Esophagus (tissue), 2 donors: ENCODE measurements around the gene MYMX. TPM values are rescaled to one million over a fixed set of nuclear protein-coding genes. Genes with fewer than 3 reads are reported as not detected.
A peak's percentile ranks its signal among the peaks of the same experiment; 100 is the strongest.
"Not testable (repeated sequence)": the region's sequence is repeated elsewhere in the genome, so short reads cannot be mapped to it uniquely, and the experiment has no call there.

Experiments used
- H3K27ac ChIP-seq, 2 donors: one replicate each; pipeline ENCODE4 v1.5.1; 2013; ENCODE audit warnings: low read depth in 2 of 2, mild to moderate bottlenecking in 2 of 2, inconsistent platforms in 1 of 2, low read length in 1 of 2, moderate library complexity in 1 of 2
- H3K27me3 ChIP-seq, 2 donors: one replicate each; pipeline ENCODE4 v1.6.1; 2013; ENCODE audit warnings: low read length in 2 of 2, control low read depth in 1 of 2, mild to moderate bottlenecking in 1 of 2; ENCODE audit not compliant: insufficient read depth in 2 of 2, control insufficient read depth in 1 of 2
- H3K36me3 ChIP-seq, 2 donors: one replicate each; pipeline ENCODE4 v1.6.1; 2013; ENCODE audit warnings: low read length in 1 of 2; ENCODE audit not compliant: control insufficient read depth in 2 of 2, insufficient read depth in 2 of 2
- H3K4me1 ChIP-seq, 2 donors: one replicate each; pipeline ENCODE4 v1.6.1; 2013; ENCODE audit warnings: low read length in 1 of 2; ENCODE audit not compliant: control insufficient read depth in 2 of 2, insufficient read depth in 2 of 2
- H3K4me3 ChIP-seq, 2 donors: one replicate each; pipeline ENCODE4 v1.5.1; 2013; ENCODE audit warnings: low read length in 2 of 2, mild to moderate bottlenecking in 2 of 2, low read depth in 1 of 2, moderate library complexity in 1 of 2
- H3K9me3 ChIP-seq, 2 donors: one replicate each; pipeline ENCODE4 v1.6.1; 2013; ENCODE audit warnings: mild to moderate bottlenecking in 2 of 2, low read depth in 1 of 2, low read length in 1 of 2, moderate library complexity in 1 of 2; ENCODE audit not compliant: control insufficient read depth in 2 of 2, insufficient read depth in 1 of 2
- WGBS, 2 donors: extraction: QIAGEN DNeasy Blood & Tissue Kit; methylation state at CpG; one replicate each; pipeline ENCODE4 v1.1.7; 2013; 5-methylcytosine and 5-hydroxymethylcytosine counted together
- polyA plus RNA-seq, 2 donors: library from polyadenylated mRNA; stranded (reverse); fragments of 200-250 nt; gene quantifications; one replicate each; pipeline ENCODE4 v1.2.3, GENCODE V29; 2013
- donor health status: healthy with polysubstance abuse.
- donor health status: Bipolar disorder and iron deficiency.

The MYMX gene
- polyA plus RNA-seq, 2 donors: 0.05 TPM; not detected in 1

- H3K9me3 ChIP-seq, H3K4me1 ChIP-seq, H3K27ac ChIP-seq, H3K4me3 ChIP-seq, H3K36me3 ChIP-seq, H3K27me3 ChIP-seq: not testable (repeated sequence)
- 72 to 75% methylated on average over 7 of the region's 7 CpGs for WGBS, 2 donors
Observed at GRCh38 chr6:44185356-44185755, 31.4 kb upstream of the MYMX start.

GRCh38 chr6:44185953-44186634 is 30.6 kb upstream of the MYMX start:
- Histone ChIP-seq H3K27me3 (no peaks in the 10 kb centered on the region), H3K9me3 (no peaks in the 10 kb centered on the region), H3K4me3 (no peak overlapping the region), H3K4me1 (peaks cover 0 to 4% of the 10 kb centered on the region in 2 donors), H3K27ac (peak overlapping the region in 1 of 2 donors; percentile 13), H3K36me3 (no peaks in the 10 kb centered on the region)
- WGBS, 2 donors: 58 to 59% methylated on average over 9 of the region's 9 CpGs

DNA sequence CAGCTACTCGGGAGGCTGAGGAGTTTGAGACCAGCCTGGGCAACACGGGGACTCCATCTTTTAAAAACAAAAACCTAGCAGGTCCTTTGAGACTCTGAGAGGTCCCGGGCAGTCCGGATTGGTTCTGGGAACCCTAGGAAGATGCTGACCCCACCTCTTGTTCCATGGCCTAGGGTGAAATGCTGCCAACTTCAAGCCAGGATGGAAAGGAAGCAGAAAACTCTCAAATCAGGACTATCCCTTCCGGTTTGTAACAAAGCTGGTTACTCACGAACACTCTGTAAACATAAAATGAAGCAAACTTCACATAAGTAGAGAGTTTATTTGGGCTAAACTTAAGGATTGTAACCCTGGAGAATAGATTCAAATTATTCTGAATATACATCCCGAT is 30.1 kb upstream of the MYMX start:
- Histone ChIP-seq H3K4me1 (peaks cover 0 to 4% of the 10 kb centered on the region in 2 donors), H3K9me3 (no peaks in the 10 kb centered on the region), H3K27me3 (no peaks in the 10 kb centered on the region), H3K36me3 (no peaks in the 10 kb centered on the region), H3K27ac (peak overlapping the region in 1 of 2 donors; percentile 13), H3K4me3 (no peak overlapping the region)
- 75 to 78% methylated on average over 7 of the region's 7 CpGs for WGBS, 2 donors

DNA sequence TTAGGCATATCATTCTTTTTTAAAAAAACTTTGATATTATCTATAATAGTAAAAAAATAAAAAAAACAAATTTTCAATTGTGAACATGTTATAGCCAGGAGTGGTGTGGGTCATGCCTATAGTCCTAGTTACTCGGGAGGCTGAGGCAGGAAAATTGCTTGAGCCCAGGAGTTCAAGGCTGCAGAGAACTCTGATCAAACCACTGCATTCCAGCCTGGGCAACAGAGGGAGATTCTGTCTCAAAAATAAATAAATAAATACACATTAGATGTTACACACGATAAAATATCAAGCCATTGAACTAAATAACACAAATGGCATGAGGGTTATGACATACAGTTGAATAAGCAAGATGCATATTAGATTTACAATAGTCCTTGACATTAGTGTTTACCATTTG is 27.9 kb upstream of the MYMX start:
- WGBS, 2 donors: 80 to 87% methylated on average over 2 of the region's 2 CpGs
- H3K4me3 ChIP-seq: no peak overlapping the region
- H3K27ac ChIP-seq: no peak overlapping the region
- no peaks in the 10 kb centered on the region for H3K4me1 ChIP-seq
- H3K27me3 ChIP-seq: no peaks in the 10 kb centered on the region
- no peaks in the 10 kb centered on the region for H3K36me3 ChIP-seq
- H3K9me3 ChIP-seq: no peaks in the 10 kb centered on the region

- Histone ChIP-seq H3K27ac (no peak overlapping the region), H3K36me3 (no peaks in the 10 kb centered on the region), H3K27me3 (no peaks in the 10 kb centered on the region), H3K4me3 (no peak overlapping the region), H3K9me3 (no peaks in the 10 kb centered on the region), H3K4me1 (no peaks in the 10 kb centered on the region)
- 72 to 77% methylated on average over 2 of the region's 2 CpGs for WGBS, 2 donors
Observed at GRCh38 chr6:44189257-44189656, 27.5 kb upstream of the MYMX start.

DNA sequence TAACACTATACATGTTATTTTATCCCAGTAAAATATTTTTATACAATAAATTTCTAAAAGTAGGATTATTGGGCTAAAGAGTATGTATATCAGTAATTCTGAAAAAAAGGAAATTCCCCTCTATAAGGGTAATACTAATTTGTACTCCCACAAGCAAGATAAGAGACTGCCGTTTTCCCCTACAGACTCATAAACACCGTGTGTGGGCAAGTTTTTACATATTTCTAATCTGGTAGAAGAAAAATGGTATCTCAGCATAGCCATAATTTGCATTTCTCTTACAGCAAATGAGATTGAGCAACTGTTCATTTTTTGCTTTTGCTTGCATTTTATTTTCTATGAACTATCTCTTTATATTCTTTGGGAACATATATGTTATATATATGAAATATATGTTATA is 26.0 kb upstream of the MYMX start:
- no peak overlapping the region for H3K4me3 ChIP-seq
- no peaks in the 10 kb centered on the region for H3K36me3 ChIP-seq
- H3K4me1 ChIP-seq: no peaks in the 10 kb centered on the region
- WGBS, 2 donors: 32 to 46% methylated on average over 2 of the region's 2 CpGs
- H3K27ac ChIP-seq: no peak overlapping the region
- H3K27me3 ChIP-seq: no peaks in the 10 kb centered on the region
- H3K9me3 ChIP-seq: no peaks in the 10 kb centered on the region

DNA sequence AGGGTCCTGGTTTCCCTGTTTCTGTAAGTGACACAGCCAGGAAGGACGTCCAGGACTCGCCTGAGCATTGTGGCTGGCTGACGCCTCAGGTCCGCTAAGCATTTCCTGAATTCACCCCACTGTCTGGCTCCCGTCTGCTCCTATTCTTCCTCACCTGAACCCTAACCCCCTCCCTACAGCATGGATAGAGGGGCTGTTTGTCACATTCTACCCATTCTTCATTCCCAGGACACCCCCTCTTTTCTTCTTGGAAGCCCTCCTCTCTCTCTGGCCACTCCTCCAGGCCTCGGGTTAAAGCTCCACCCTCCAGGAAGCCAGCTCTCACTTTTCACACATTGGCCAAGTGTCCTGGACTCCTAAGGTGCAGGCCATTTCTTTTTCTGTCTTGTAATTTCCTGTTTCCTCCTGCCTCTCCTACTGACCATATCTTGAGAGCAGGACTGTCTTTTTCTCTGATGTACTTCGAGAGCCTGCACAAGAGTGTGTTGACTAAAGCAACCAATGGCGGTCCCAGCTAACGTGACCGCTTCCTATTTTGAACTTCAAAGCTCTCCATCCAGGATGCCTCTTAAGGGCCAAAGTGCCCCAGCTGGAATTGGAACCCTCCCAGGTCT is 24.2 kb upstream of the MYMX start:
- no peak overlapping the region for H3K4me3 ChIP-seq
- no peak overlapping the region for H3K27ac ChIP-seq
- WGBS, 2 donors: 59 to 61% methylated on average over 10 of the region's 10 CpGs
- H3K36me3 ChIP-seq: no peaks in the 10 kb centered on the region
- no peaks in the 10 kb centered on the region for H3K9me3 ChIP-seq
- no peaks in the 10 kb centered on the region for H3K27me3 ChIP-seq
- no peaks in the 10 kb centered on the region for H3K4me1 ChIP-seq

DNA sequence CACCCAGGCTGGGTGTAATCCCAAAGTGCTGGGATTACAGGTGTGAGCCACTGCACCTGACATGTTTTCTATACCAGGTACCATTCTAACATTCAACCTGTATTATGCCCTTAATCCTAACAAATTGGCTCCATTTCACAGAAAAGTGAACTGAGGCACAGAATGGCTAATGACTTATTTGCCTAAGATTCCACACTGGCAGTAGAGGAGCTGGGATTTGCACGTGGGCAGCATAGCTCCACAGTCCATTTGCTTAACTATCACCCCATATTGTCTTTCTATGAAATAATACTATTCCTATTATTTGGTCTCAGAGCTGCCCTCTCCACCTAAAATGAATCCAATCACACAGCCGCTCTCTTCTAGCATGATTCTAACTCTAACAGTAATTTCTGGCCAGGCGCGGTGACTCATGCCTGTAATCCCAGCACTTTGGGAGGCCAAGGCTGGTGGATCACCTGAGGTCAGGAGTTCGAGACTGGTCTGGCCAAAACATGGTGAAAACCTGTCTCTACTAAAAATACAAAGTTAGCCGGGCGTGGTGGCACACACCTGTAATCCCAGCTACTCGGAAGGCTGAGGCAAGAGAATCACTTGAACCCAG is 23.3 kb upstream of the MYMX start:
- Histone ChIP-seq H3K4me1 (no peaks in the 10 kb centered on the region), H3K4me3 (no peak overlapping the region), H3K9me3 (no peaks in the 10 kb centered on the region), H3K27ac (no peak overlapping the region), H3K27me3 (no peaks in the 10 kb centered on the region), H3K36me3 (no peaks in the 10 kb centered on the region)
- 81 to 84% methylated on average over 8 of the region's 8 CpGs for WGBS, 2 donors

DNA sequence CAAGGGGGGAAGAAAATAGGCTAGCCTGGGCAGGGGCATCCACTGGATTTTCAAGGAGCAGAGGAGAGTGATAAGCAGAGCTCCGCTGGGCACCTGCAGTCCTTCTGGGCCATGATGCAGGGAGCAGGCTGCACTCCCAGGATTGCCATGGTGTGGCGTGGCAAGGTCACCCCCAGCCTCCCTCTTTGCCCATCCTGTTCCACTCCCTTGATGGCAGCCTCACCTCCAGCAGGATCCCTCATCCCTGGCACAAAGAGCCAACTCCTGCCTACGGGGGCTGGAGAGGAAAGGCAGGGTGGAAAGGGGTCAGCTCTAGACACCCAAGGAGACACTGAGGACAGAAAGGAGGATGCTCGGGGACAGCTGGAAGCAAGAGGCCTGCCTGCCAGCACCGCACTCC is 22.4 kb upstream of the MYMX start:
- Histone ChIP-seq H3K9me3 (no peaks in the 10 kb centered on the region), H3K27ac (no peak overlapping the region), H3K4me1 (no peaks in the 10 kb centered on the region), H3K36me3 (no peaks in the 10 kb centered on the region), H3K4me3 (no peak overlapping the region), H3K27me3 (no peaks in the 10 kb centered on the region)
- 81 to 94% methylated on average over 5 of the region's 5 CpGs for WGBS, 2 donors

- H3K4me3 ChIP-seq, H3K36me3 ChIP-seq, H3K9me3 ChIP-seq, H3K4me1 ChIP-seq, H3K27me3 ChIP-seq, H3K27ac ChIP-seq: not testable (repeated sequence)
- WGBS, 2 donors: 90 to 92% methylated on average over 11 of the region's 11 CpGs
Observed at GRCh38 chr6:44196351-44196750, 20.4 kb upstream of the MYMX start.
